ENCODE measurements around the gene MAP7D2. TPM values are rescaled to one million over a fixed set of nuclear protein-coding genes. Genes with fewer than 3 reads are reported as not detected.

Gene MAP7D2
- total RNA-seq, 1 experiment from 2014 or later: 45.4 TPM

DNA sequence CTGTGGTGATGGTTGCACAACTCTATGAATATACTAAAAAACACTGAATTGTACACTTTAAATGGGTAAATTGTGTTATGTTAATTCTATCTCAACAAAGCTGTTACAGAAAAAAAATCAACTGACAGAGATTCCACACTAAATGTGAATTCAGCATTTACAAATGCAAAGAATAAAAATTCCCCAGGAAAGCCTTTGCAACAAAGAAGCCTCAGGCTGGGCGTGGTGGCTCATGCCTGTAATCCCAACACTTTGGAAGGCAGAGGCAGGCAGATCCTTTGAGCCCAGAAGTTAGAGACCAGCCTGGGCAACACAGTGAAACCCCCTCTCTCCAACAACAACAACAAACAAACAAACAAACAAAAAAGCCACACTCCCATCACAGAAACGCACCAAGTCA lies 134.8 kb downstream of the MAP7D2 start:
- peaks cover 12% of the 10 kb centered on the region for H3K36me3 Mint-ChIP-seq (ENCODE audit: insufficient read depth, unreplicated experiment)
- TF ChIP-seq, protein P1, sequence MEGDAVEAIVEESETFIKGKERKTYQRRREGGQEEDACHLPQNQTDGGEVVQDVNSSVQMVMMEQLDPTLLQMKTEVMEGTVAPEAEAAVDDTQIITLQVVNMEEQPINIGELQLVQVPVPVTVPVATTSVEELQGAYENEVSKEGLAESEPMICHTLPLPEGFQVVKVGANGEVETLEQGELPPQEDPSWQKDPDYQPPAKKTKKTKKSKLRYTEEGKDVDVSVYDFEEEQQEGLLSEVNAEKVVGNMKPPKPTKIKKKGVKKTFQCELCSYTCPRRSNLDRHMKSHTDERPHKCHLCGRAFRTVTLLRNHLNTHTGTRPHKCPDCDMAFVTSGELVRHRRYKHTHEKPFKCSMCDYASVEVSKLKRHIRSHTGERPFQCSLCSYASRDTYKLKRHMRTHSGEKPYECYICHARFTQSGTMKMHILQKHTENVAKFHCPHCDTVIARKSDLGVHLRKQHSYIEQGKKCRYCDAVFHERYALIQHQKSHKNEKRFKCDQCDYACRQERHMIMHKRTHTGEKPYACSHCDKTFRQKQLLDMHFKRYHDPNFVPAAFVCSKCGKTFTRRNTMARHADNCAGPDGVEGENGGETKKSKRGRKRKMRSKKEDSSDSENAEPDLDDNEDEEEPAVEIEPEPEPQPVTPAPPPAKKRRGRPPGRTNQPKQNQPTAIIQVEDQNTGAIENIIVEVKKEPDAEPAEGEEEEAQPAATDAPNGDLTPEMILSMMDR (IDR thresholded peaks at IDR 0.05; ENCODE audit: insufficient read depth in 1 of 2, low read depth in 1 of 2, low read length in 1 of 2, severe bottlenecking in 1 of 2, unreplicated experiment in 1 of 2): no peak
- POLR2A ChIA-PET: no interaction called here
- Histone ChIP-seq H3K4me1 (no peaks in the 10 kb centered on the region), H3K36me3 (ENCODE audit: control insufficient read depth, insufficient read depth, low read length) (no peaks in the 10 kb centered on the region), H3K9me3 (no peaks in the 10 kb centered on the region), H3K4me3 (ENCODE audit: low read depth, low read length) (no peak overlapping the region), H3K27me3 (replicated peaks; ENCODE audit: control insufficient read depth, insufficient read depth, low read length) (no peaks in the 10 kb centered on the region)
- peaks cover 18% of the 10 kb centered on the region for H3K4me1 Mint-ChIP-seq (ENCODE audit: low read depth, unreplicated experiment)
- DNase-seq: no peak
- no peak overlapping the region for H3K27ac Mint-ChIP-seq (ENCODE audit: unreplicated experiment)
- no peaks in the 10 kb centered on the region for H3K27me3 Mint-ChIP-seq (ENCODE audit: insufficient read depth, unreplicated experiment)
- no TSS peak for BruUV-seq (replicated peaks)
- H3K4me3 Mint-ChIP-seq (ENCODE audit: unreplicated experiment): no peak overlapping the region
- CTCF ChIA-PET: interaction anchor here (0.6 kb wide), 1 partner anchor 79 kb away, joined by 4 read pairs; no protein-coding TSS in a partner anchor
- intact Hi-C loops (cut with micrococcal nuclease; ENCODE audit: unreplicated experiment): no loop called here
- H3K9me3 Mint-ChIP-seq (ENCODE audit: unreplicated experiment): no peaks in the 10 kb centered on the region

GRCh38 chrX:19975845-19976244 lies 140.9 kb downstream of the MAP7D2 start:
- H3K4me3 ChIP-seq (ENCODE audit: low read depth, low read length): no peak overlapping the region
- H3K27me3 Mint-ChIP-seq (ENCODE audit: insufficient read depth, unreplicated experiment): no peaks in the 10 kb centered on the region
- intact Hi-C loops (cut with micrococcal nuclease; ENCODE audit: unreplicated experiment): no loop called here
- H3K36me3 ChIP-seq (ENCODE audit: control insufficient read depth, insufficient read depth, low read length): no peaks in the 10 kb centered on the region
- ChIA-PET CTCF (no interaction called here), POLR2A (no interaction called here)
- no peak for DNase-seq
- TF ChIP-seq, protein P1 (IDR thresholded peaks at IDR 0.05; ENCODE audit: insufficient read depth in 1 of 2, low read depth in 1 of 2, low read length in 1 of 2, severe bottlenecking in 1 of 2, unreplicated experiment in 1 of 2): no peak
- H3K4me1 Mint-ChIP-seq (ENCODE audit: low read depth, unreplicated experiment): peaks cover 12% of the 10 kb centered on the region
- H3K4me1 ChIP-seq: no peaks in the 10 kb centered on the region
- H3K36me3 Mint-ChIP-seq (ENCODE audit: insufficient read depth, unreplicated experiment): peaks cover 5% of the 10 kb centered on the region
- no peaks in the 10 kb centered on the region for H3K9me3 ChIP-seq
- no peaks in the 10 kb centered on the region for H3K27me3 ChIP-seq (replicated peaks; ENCODE audit: control insufficient read depth, insufficient read depth, low read length)
- no peak overlapping the region for H3K4me3 Mint-ChIP-seq (ENCODE audit: unreplicated experiment)
- peak overlapping the region; percentile 66 for H3K27ac Mint-ChIP-seq (ENCODE audit: unreplicated experiment)
- no TSS peak for BruUV-seq (replicated peaks)
- no peaks in the 10 kb centered on the region for H3K9me3 Mint-ChIP-seq (ENCODE audit: unreplicated experiment)

GRCh38 chrX:19972984-19973383 lies 143.7 kb downstream of the MAP7D2 start:
- no peaks in the 10 kb centered on the region for H3K9me3 ChIP-seq
- ChIA-PET POLR2A (no interaction called here), CTCF (no interaction called here)
- intact Hi-C loops (cut with micrococcal nuclease; ENCODE audit: unreplicated experiment): no loop called here
- H3K36me3 ChIP-seq (ENCODE audit: control insufficient read depth, insufficient read depth, low read length): no peaks in the 10 kb centered on the region
- no peak overlapping the region for H3K27ac Mint-ChIP-seq (ENCODE audit: unreplicated experiment)
- BruUV-seq (replicated peaks): no TSS peak
- H3K4me1 ChIP-seq: no peaks in the 10 kb centered on the region
- no peak for DNase-seq
- TF ChIP-seq, protein P1 (IDR thresholded peaks at IDR 0.05; ENCODE audit: insufficient read depth in 1 of 2, low read depth in 1 of 2, low read length in 1 of 2, severe bottlenecking in 1 of 2, unreplicated experiment in 1 of 2): no peak
- H3K27me3 Mint-ChIP-seq (ENCODE audit: insufficient read depth, unreplicated experiment): no peaks in the 10 kb centered on the region
- no peaks in the 10 kb centered on the region for H3K9me3 Mint-ChIP-seq (ENCODE audit: unreplicated experiment)
- H3K4me1 Mint-ChIP-seq (ENCODE audit: low read depth, unreplicated experiment): peaks cover 7% of the 10 kb centered on the region
- H3K4me3 Mint-ChIP-seq (ENCODE audit: unreplicated experiment): no peak overlapping the region
- H3K27me3 ChIP-seq (replicated peaks; ENCODE audit: control insufficient read depth, insufficient read depth, low read length): no peaks in the 10 kb centered on the region
- peaks cover 6% of the 10 kb centered on the region for H3K36me3 Mint-ChIP-seq (ENCODE audit: insufficient read depth, unreplicated experiment)
- H3K4me3 ChIP-seq (ENCODE audit: low read depth, low read length): no peak overlapping the region
